HG02970 (cell line): ENCODE results near the gene POP5.
"Not testable (repeated sequence)": the region's sequence is repeated elsewhere in the genome, so short reads cannot be mapped to it uniquely, and the experiment has no call there.

ENCODE experiments used
- ATAC-seq: cut with Tn5 transposase; IDR thresholded peaks from one replicate; pipeline ENCODE4 v1.9.1; 2021; ENCODE audit warnings: mild to moderate bottlenecking, moderate library complexity, moderate number of reproducible peaks; ENCODE audit not compliant: unreplicated experiment, low FRiP score

The POP5 gene

GRCh38 chr12:120538281-120539156 is 42.7 kb downstream of the POP5 start:
- no peak for ATAC-seq

- ATAC-seq = no peak
These were observed 43.4 kb downstream of the POP5 start for GRCh38 chr12:120537856-120538220.

- no peak for ATAC-seq
These were observed 45.0 kb downstream of the POP5 start for GRCh38 chr12:120536064-120536791.

GRCh38 chr12:120534703-120535655 is 46.2 kb downstream of the POP5 start:
- peak; percentile 32 for ATAC-seq

GRCh38 chr12:120534203-120534702 is 46.9 kb downstream of the POP5 start, which contains the start of gene RNF10:
RNF10 (plus strand) TSS chr12:120534356; CDS start chr12:120534812, 456 bp downstream.
- ATAC-seq = peak; percentile 72

- ATAC-seq = no peak
These were observed 48.4 kb downstream of the POP5 start for GRCh38 chr12:120532701-120533238.

- ATAC-seq = not testable (repeated sequence)
These were observed 50.8 kb downstream of the POP5 start for GRCh38 chr12:120530418-120530761.

- no peak for ATAC-seq
These were observed 51.4 kb downstream of the POP5 start for GRCh38 chr12:120529641-120530417.

GRCh38 chr12:120528861-120529525 is 52.2 kb downstream of the POP5 start, which contains the start of gene COQ5:
COQ5 (minus strand) TSS chr12:120529158; CDS start chr12:120529141, 17 bp downstream.
- ATAC-seq = peak; percentile 63
